Neural cell (in vitro differentiated cells): ENCODE results near the gene EPHA4. TPM values are rescaled to one million over a fixed set of nuclear protein-coding genes. Genes with fewer than 3 reads are reported as not detected.

Experiments used
- H2AFZ ChIP-seq: fragments of 200-600, 300-800 bp; sonication (generic), shearing (Covaris generic); 2 replicates; pipeline ENCODE4 v1.6.0; 2014; ENCODE audit warnings: low read depth, mild to moderate bottlenecking, antibody characterized with exemption, low read length, moderate library complexity
- H3F3A ChIP-seq: fragments of 200-600 bp; shearing (Covaris generic); 2 replicates; pipeline ENCODE4 v1.6.1; 2016; ENCODE audit warnings: mild to moderate bottlenecking, moderate library complexity, mixed read lengths, antibody characterized with exemption, low read length; ENCODE audit not compliant: insufficient read depth, poor library complexity, severe bottlenecking
- H3K27ac ChIP-seq: fragments of 200-600, 300-800 bp; sonication (generic), shearing (Covaris generic); 2 replicates; pipeline ENCODE4 v1.5.1; 2014; ENCODE audit warnings: mild to moderate bottlenecking, low read length, moderate library complexity
- H3K27me3 ChIP-seq: fragments of 300-800, 200-600 bp; sonication (generic), shearing (Covaris generic); 2 replicates; pipeline ENCODE4 v1.6.0; 2014; ENCODE audit warnings: mild to moderate bottlenecking, low read depth, low read length, moderate library complexity; ENCODE audit not compliant: insufficient read depth
- H3K36me3 ChIP-seq: fragments of 300-800, 200-600 bp; sonication (generic), shearing (Covaris generic); 2 replicates; pipeline ENCODE4 v1.5.1; 2014; ENCODE audit warnings: mild to moderate bottlenecking, antibody characterized with exemption, low read length, moderate library complexity; ENCODE audit not compliant: insufficient read depth
- H3K4me2 ChIP-seq: fragments of 300-800, 200-600 bp; sonication (generic), shearing (Covaris generic); 2 replicates; pipeline ENCODE4 v1.6.0; 2014; ENCODE audit warnings: mild to moderate bottlenecking, low read length
- H3K4me3 ChIP-seq: fragments of 300-800, 200-600 bp; sonication (generic), shearing (Covaris generic); 2 replicates; pipeline ENCODE4 v1.5.1; 2014; ENCODE audit warnings: mild to moderate bottlenecking, low read length, moderate library complexity
- H3K79me2 ChIP-seq: fragments of 200-600 bp; shearing (Covaris generic); replicated peaks from 2 replicates; pipeline ENCODE4 v1.6.0; 2014; ENCODE audit warnings: mild to moderate bottlenecking, low read length, moderate library complexity; ENCODE audit not compliant: insufficient read depth
- H3K9ac ChIP-seq: fragments of 300-800, 200-600 bp; sonication (generic), shearing (Covaris generic); 2 replicates; pipeline ENCODE4 v1.6.1; 2016; ENCODE audit warnings: mild to moderate bottlenecking, low read length, mixed read lengths
- H3K9me2 ChIP-seq: fragments of 200-600 bp; shearing (Covaris generic); 2 replicates; pipeline ENCODE4 v1.6.1; 2016; ENCODE audit warnings: mild to moderate bottlenecking, low read length, mixed read lengths; ENCODE audit not compliant: insufficient read depth
- H3K9me3 ChIP-seq: fragments of 200-600, 300-800 bp; sonication (generic), shearing (Covaris generic); 2 replicates; pipeline ENCODE4 v1.6.1; 2016; ENCODE audit warnings: mild to moderate bottlenecking, mixed run types, low read length, moderate library complexity, mixed read lengths
- H4K20me1 ChIP-seq: fragments of 200-600 bp; shearing (Covaris generic); 2 replicates; pipeline ENCODE4 v1.6.1; 2016; ENCODE audit warnings: mild to moderate bottlenecking, mixed run types; ENCODE audit not compliant: insufficient read depth
- CTCF ChIP-seq: fragments of 450-650 bp; IDR thresholded peaks from 2 replicates; pipeline ENCODE4 v1.5.1; 2014; ENCODE audit warnings: antibody characterized with exemption, mild to moderate bottlenecking, moderate library complexity; ENCODE audit not compliant: poor library complexity, severe bottlenecking
- EP300 ChIP-seq: fragments of 450-650 bp; conservative IDR thresholded peaks from 2 replicates; pipeline ENCODE4 v1.6.1; 2014; ENCODE audit warnings: antibody characterized with exemption, mild to moderate bottlenecking, moderate library complexity; ENCODE audit not compliant: poor library complexity, severe bottlenecking
- EZH2 ChIP-seq: fragments of 200-600, 300-800 bp; shearing (Covaris generic), sonication (generic); IDR thresholded peaks from 2 replicates; pipeline ENCODE4 v1.6.1; 2014; ENCODE audit warnings: antibody characterized with exemption, low read length, borderline replicate concordance, mild to moderate bottlenecking; ENCODE audit not compliant: insufficient read depth, poor library complexity, severe bottlenecking
- MXI1 ChIP-seq: fragments of 450-650 bp; conservative IDR thresholded peaks from 2 replicates; pipeline ENCODE4 v1.6.1; 2014; ENCODE audit warnings: antibody characterized with exemption, mild to moderate bottlenecking; ENCODE audit not compliant: poor library complexity, severe bottlenecking
- POLR2AphosphoS5 ChIP-seq: IDR thresholded peaks from 2 replicates; pipeline ENCODE4 v1.6.1; 2012
- RAD21 ChIP-seq: fragments of 450-650 bp; conservative IDR thresholded peaks from 2 replicates; pipeline ENCODE4 v1.6.1; 2014; ENCODE audit warnings: antibody characterized with exemption, mild to moderate bottlenecking, moderate library complexity
- REST ChIP-seq: IDR thresholded peaks from 2 replicates; pipeline ENCODE4 v1.6.1; 2012; ENCODE audit warnings: borderline replicate concordance
- SMC3 ChIP-seq: fragments of 450-650 bp; conservative IDR thresholded peaks from 2 replicates; pipeline ENCODE4 v1.6.1; 2014; ENCODE audit warnings: antibody characterized with exemption, mild to moderate bottlenecking, moderate library complexity; ENCODE audit not compliant: poor library complexity
- TAF1 ChIP-seq: IDR thresholded peaks from 2 replicates; pipeline ENCODE4 v1.6.1; 2012; ENCODE audit warnings: low read depth
- polyA plus RNA-seq: library from polyadenylated mRNA; depleted of rRNA; stranded (reverse); fragments of >200 nt; gene quantifications from 2 replicates; pipeline ENCODE4 v1.2.3, GENCODE V29; 2014

The EPHA4 gene
- polyA plus RNA-seq, 1 donor from 2014 or later, result 71.1 TPM

- TF ChIP-seq POLR2AphosphoS5, result peak; percentile 56
- no peak for TF ChIP-seq CTCF
- TF ChIP-seq RAD21, result peak; percentile 15
- TF ChIP-seq REST, result peak; percentile 18
- no peak for TF ChIP-seq TAF1
- no peak for TF ChIP-seq MXI1
- TF ChIP-seq EZH2, result no peak
- TF ChIP-seq EP300, result peak; percentile 86
- TF ChIP-seq SMC3, result no peak
- no peaks in the 10 kb centered on the region for H3K36me3 ChIP-seq
- no peak overlapping the region for H2AFZ ChIP-seq
- peak overlapping the region; percentile 63 for H3K4me2 ChIP-seq
- H3K27me3 ChIP-seq, result no peaks in the 10 kb centered on the region
- H3K9ac ChIP-seq, result peak overlapping the region; percentile 40
- peaks cover 76% of the 10 kb centered on the region for H3K79me2 ChIP-seq
- H3K9me3 ChIP-seq, result no peaks in the 10 kb centered on the region
- H3F3A ChIP-seq, result no peaks in the 10 kb centered on the region
- no peaks in the 10 kb centered on the region for H4K20me1 ChIP-seq
- H3K4me3 ChIP-seq, result peak overlapping the region; percentile 51
- no peaks in the 10 kb centered on the region for H3K9me2 ChIP-seq
- peak overlapping the region; percentile 80 for H3K27ac ChIP-seq
Observed at GRCh38 chr2:221561770-221562169, 10.3 kb downstream of the EPHA4 start.

GRCh38 chr2:221559991-221560390 lies 12.1 kb downstream of the EPHA4 start:
- Histone ChIP-seq H3K9ac (no peak overlapping the region), H3K79me2 (peaks cover 78% of the 10 kb centered on the region), H3K4me3 (no peak overlapping the region), H3F3A (no peaks in the 10 kb centered on the region), H3K9me3 (no peaks in the 10 kb centered on the region), H3K27me3 (no peaks in the 10 kb centered on the region), H3K9me2 (no peaks in the 10 kb centered on the region), H3K27ac (peak overlapping the region; percentile 40), H2AFZ (no peak overlapping the region), H4K20me1 (no peaks in the 10 kb centered on the region), H3K36me3 (no peaks in the 10 kb centered on the region), H3K4me2 (no peak overlapping the region)
- TF ChIP-seq RAD21 (no peak), CTCF (no peak), SMC3 (no peak), REST (no peak), POLR2AphosphoS5 (no peak), EZH2 (no peak), TAF1 (no peak), EP300 (no peak), MXI1 (no peak)
